K562 (cell line): ENCODE data around the gene XYLB. TPM values are rescaled to one million over a fixed set of nuclear protein-coding genes. Genes with fewer than 3 reads are reported as not detected.

Experiments used
- ATAC-seq: fragments of 200-7000 bp; cut with Tn5 transposase; 3 replicates; pipeline ENCODE4 v1.9.1; 2020; ENCODE audit warnings: moderate library complexity
- BruUV-seq: library from RNA; stranded (reverse); fragments of 400-500 nt; replicated peaks from 2 replicates; lab custom pipeline; 2021; lab: Mats Ljungman, UMichigan
- CTCF ChIA-PET: fragments of 300-600 bp; formaldehyde crosslinking; extraction: SDS; loops from one replicate; lab custom pipeline; 2021; ENCODE audit warnings: low intra/inter-chr PET ratio; lab: Yijun Ruan, JAX
- POLR2A ChIA-PET: fragments of 300-600, 350-650 bp; sonication (Branson Sonifier 250); formaldehyde crosslinking; extraction: SDS; loops from one replicate; lab custom pipeline; 2021; ENCODE audit warnings: antibody characterized with exemption, inconsistent platforms; lab: Yijun Ruan, JAX
- DNase-seq, 4 experiments: peaks; one replicate each; pipeline versions ENCODE4 v3.0.0 to v3.0.0-alpha.2; 2011 to 2018; ENCODE audit warnings: low spot score in 3 of 4, mixed read lengths in 3 of 4; ENCODE audit errors: extremely low read depth in 1 of 4
- FAIRE-seq: peaks from 2 replicates; lab custom pipeline; 2011; peaks lifted over from hg19 to GRCh38; lab: Jason Lieb, UNC
- H2AFZ ChIP-seq: 2 replicates; pipeline ENCODE4 v1.6.0; 2011; ENCODE audit warnings: low read depth, low read length, control low read depth, inconsistent platforms
- H3K27ac ChIP-seq: fragments of 200-600 bp; 3 replicates; pipeline ENCODE4 v1.8.0; 2011; ENCODE audit warnings: low read depth, mild to moderate bottlenecking, control low read depth, inconsistent platforms, low read length, moderate library complexity, mixed read lengths; ENCODE audit errors: extremely low read depth
- H3K27me3 ChIP-seq, 2 experiments: fragments of 300-600 bp in 1 of 2; 2 replicates in 1 of 2; 3 replicates in 1 of 2; pipeline versions ENCODE4 v1.6.0 to v1.8.0; 2011; ENCODE audit warnings: inconsistent platforms in 2 of 2, low read length in 2 of 2, mild to moderate bottlenecking in 1 of 2, mixed read lengths in 1 of 2, moderate library complexity in 1 of 2; ENCODE audit not compliant: control insufficient read depth in 2 of 2, insufficient read depth in 2 of 2
- H3K36me3 ChIP-seq: fragments of 300-600 bp; 3 replicates; pipeline ENCODE4 v1.8.0; 2011; ENCODE audit warnings: mild to moderate bottlenecking, low read length, inconsistent platforms; ENCODE audit not compliant: control insufficient read depth, insufficient read depth
- H3K4me1 ChIP-seq, 2 experiments: fragments of 200-600 bp in 1 of 2; replicated peaks in 1 of 2; 2 replicates in 1 of 2; 3 replicates in 1 of 2; pipeline versions ENCODE4 v1.5.1 to v1.8.0; 2011; ENCODE audit warnings: inconsistent platforms in 2 of 2, low read length in 2 of 2, mild to moderate bottlenecking in 1 of 2, mixed read lengths in 1 of 2, moderate library complexity in 1 of 2; ENCODE audit not compliant: control insufficient read depth in 2 of 2, insufficient read depth in 2 of 2
- H3K4me2 ChIP-seq: 2 replicates; pipeline ENCODE4 v1.6.1; 2011; ENCODE audit warnings: low read length, control low read depth, inconsistent platforms, mixed read lengths; ENCODE audit not compliant: insufficient read depth
- H3K4me3 ChIP-seq: fragments of 200-600 bp; sonication (generic), shearing (Covaris generic); 2 replicates; pipeline ENCODE4 v1.5.1; 2016; ENCODE audit warnings: control low read depth, inconsistent platforms
- H3K79me2 ChIP-seq: fragments of 200-600 bp; 3 replicates; pipeline ENCODE4 v1.8.0; 2011; ENCODE audit warnings: low read length, inconsistent platforms; ENCODE audit not compliant: control insufficient read depth, insufficient read depth
- H3K9ac ChIP-seq, 2 experiments: 2 replicates each; pipeline versions ENCODE4 v1.6.0 to v1.6.1; 2011; ENCODE audit warnings: low read depth in 2 of 2, low read length in 2 of 2, control low read depth in 1 of 2, inconsistent platforms in 1 of 2, mild to moderate bottlenecking in 1 of 2, mixed read lengths in 1 of 2; ENCODE audit not compliant: insufficient read depth in 1 of 2
- H3K9me1 ChIP-seq: one replicate; pipeline ENCODE4 v1.6.0; 2011; ENCODE audit warnings: inconsistent platforms, mild to moderate bottlenecking, low read length, moderate library complexity; ENCODE audit not compliant: control insufficient read depth, insufficient read depth
- H3K9me3 ChIP-seq: replicated peaks from 2 replicates; pipeline ENCODE4 v1.5.1; 2011; ENCODE audit warnings: low read depth, low read length, inconsistent platforms; ENCODE audit not compliant: control insufficient read depth, insufficient read depth
- H4K20me1 ChIP-seq: replicated peaks from 2 replicates; pipeline ENCODE4 v1.6.1; 2011; ENCODE audit warnings: low read length, inconsistent platforms, mixed read lengths; ENCODE audit not compliant: control insufficient read depth, insufficient read depth
- ARNT ChIP-seq, 2 experiments: fragments of 450-650 bp; IDR thresholded peaks; 2 replicates each; pipeline ENCODE4 v1.6.1; 2016; ENCODE audit warnings: mild to moderate bottlenecking in 1 of 2
- CREBBP ChIP-seq: IDR thresholded peaks from one replicate; pipeline ENCODE4 v1.6.1; 2012; ENCODE audit warnings: low read depth, mild to moderate bottlenecking, control low read depth, inconsistent platforms, low read length
- ELF4 ChIP-seq: fragments of 450-650 bp; formaldehyde crosslinking; IDR thresholded peaks from 2 replicates; pipeline ENCODE4 v1.4.0; 2022; ENCODE audit warnings: missing genetic modification characterization
- ETS2 ChIP-seq: IDR thresholded peaks from 2 replicates; pipeline ENCODE4 v1.6.1; 2016; ENCODE audit warnings: borderline replicate concordance, missing genetic modification characterization, mild to moderate bottlenecking, moderate library complexity, missing compliant biosample characterization; ENCODE audit not compliant: poor library complexity, severe bottlenecking
- NFATC3 ChIP-seq: fragments of 450-650 bp; IDR thresholded peaks from 2 replicates; pipeline ENCODE4 v1.6.1; 2017; ENCODE audit warnings: mild to moderate bottlenecking
- NR2F6 ChIP-seq: fragments of 450-650 bp; formaldehyde crosslinking; IDR thresholded peaks from 2 replicates; pipeline ENCODE4 v1.4.0; 2020; ENCODE audit warnings: mild to moderate bottlenecking
- PTBP1 ChIP-seq: fragments of 200-400 bp; formaldehyde crosslinking; IDR thresholded peaks from 2 replicates; pipeline ENCODE4 v1.6.1; 2017; ENCODE audit warnings: low read depth, low read length
- TCF7L2 ChIP-seq: fragments of 150-350 bp; IDR thresholded peaks from 2 replicates; pipeline ENCODE4 v1.6.1; 2016; ENCODE audit warnings: low read depth, mild to moderate bottlenecking, low read length, moderate library complexity
- WHSC1 ChIP-seq: IDR thresholded peaks from one replicate; pipeline ENCODE4 v1.6.1; 2012; ENCODE audit warnings: low read length, control low read depth, inconsistent platforms
- WGBS: fragments of 100-300 bp; shearing (Covaris generic); methylation state at CpG from one replicate; pipeline ENCODE4 v1.1.6; 2016; ENCODE audit warnings: low coverage, mixed read lengths; ENCODE audit not compliant: insufficient coverage; ENCODE audit errors: missing lambda C conversion rate; 5-methylcytosine and 5-hydroxymethylcytosine counted together
- in situ Hi-C: fragments of 300-500 bp; cut with MboI; formaldehyde crosslinking; loops from 4 replicates; pipeline ENCODE4 v1.15.0; 2018; ENCODE audit warnings: inconsistent platforms, mixed read lengths
- intact Hi-C: fragments of 100-400 bp; cut with micrococcal nuclease; formaldehyde crosslinking; loops from 2 replicates; pipeline ENCODE4 v1.14.2; 2022
- polyA plus RNA-seq, 8 experiments: library from polyadenylated mRNA; depleted of rRNA in 4 of 8; stranded (reverse) in 5 of 8; unstranded in 3 of 8; fragments of >200 nt; fragmentation: Nextera tagmentation in 2 of 8; fragmentation: Illumina TruSeq in 1 of 8; extraction: Ambion mirVana in 2 of 8; extraction: Trizol in 1 of 8; gene quantifications; 2 replicates each; pipeline versions ENCODE4 v1.2.1 to v1.2.3, GENCODE V29; 2011 to 2014; ENCODE audit warnings: inconsistent platforms in 1 of 8, missing spikeins in 1 of 8
- total RNA-seq, 7 experiments: library from RNA; depleted of rRNA in 6 of 7; stranded (reverse); fragments of >200 nt in 6 of 7; fragmentation: Illumina TruSeq in 2 of 7; extraction: Trizol in 2 of 7; gene quantifications; 2 replicates each; pipeline versions ENCODE4 v1.2.1 to v1.2.3, GENCODE V29; 2011 to 2021; ENCODE audit warnings: low replicate concordance in 1 of 7
- TF ChIP-seq, protein P1 (sequence below): fragments of 250-450 bp; sonication (Bioruptor Pico); IDR thresholded peaks from 2 replicates; pipeline ENCODE4 v1.4.0; 2020; ENCODE audit warnings: mild to moderate bottlenecking, moderate library complexity

Gene XYLB
- total and polyA plus RNA-seq, 9 of the 15 experiments (the other 6 are each of a cell fraction or from before 2014, with no cell fraction given), result 4.0 to 20.2 (median 13.2) TPM

DNA sequence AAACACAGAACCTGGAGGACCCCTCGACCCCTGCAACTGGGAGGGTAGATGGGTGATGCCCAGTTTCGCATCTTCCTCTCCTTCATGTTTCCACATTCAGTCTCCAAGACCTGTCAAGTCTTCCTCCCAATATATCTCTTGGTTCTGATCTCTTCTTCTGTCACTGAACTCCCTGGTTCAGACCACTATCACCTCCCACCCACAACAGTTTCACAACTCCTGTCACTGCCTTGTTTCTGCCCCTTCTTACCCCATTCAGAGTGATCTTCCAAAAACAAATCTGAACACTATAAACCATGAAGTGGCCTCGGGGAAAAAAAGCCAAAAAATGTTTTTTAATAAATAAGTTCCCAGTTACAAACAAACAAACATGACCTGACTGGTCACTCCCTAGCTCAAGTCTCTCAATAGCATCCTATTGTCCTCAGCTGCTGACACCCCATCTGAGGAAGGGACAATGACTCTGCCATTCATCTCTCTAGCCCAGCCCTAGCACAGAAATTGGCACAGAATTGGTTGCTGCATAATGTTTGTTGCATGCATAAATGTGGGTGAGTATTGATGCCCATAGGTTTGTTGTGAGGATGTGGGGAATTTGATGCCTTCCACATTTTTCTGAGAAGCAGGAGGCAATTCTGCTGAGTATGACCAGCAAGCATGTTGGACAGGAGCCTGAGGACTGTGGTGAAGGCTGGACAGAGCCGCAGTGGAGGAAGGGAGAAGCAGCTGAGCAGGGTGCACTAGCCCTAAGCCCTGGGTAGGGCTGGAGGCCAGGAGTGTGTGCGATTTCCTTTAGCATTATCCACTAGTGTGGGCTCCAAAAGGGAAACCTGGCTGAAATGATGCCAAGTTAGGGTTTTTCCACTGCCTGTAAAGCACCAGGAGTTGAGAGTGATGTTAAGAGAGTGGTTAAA, 12.2 kb upstream of the XYLB start (continued):
- TF ChIP-seq NFATC3, result no peak

DNA sequence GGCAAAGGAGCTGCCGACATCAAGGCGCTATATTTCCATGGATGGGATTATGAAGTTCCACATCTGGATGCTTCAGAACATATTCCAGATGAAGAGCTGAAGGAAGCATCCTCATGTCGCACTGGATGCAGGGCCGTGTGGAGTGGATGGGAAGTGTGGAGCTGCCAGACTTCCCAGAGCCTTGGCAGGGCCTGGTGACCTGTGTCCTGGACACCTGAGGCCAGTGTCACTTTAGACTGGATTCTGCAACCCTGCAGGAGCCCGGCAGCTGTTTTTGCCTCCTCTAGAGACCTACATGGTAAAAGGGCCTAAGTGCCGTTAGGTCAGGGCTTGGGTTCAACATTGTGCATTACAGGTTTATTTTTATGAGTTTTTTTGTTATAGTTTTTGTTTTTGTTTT, 11.3 kb upstream of the XYLB start:
- POLR2A ChIA-PET, result interaction anchor here (1.0 to 1.2 kb wide), 3 partner anchors 9 to 24 kb away, joined by 3 to 5 read pairs (median 4); no protein-coding TSS in a partner anchor
- Histone ChIP-seq H3K27ac (no peak overlapping the region), H4K20me1 (no peaks in the 10 kb centered on the region), H3K9ac (no peak overlapping the region), H3K9me3 (no peaks in the 10 kb centered on the region), H3K4me3 (no peak overlapping the region), H3K79me2 (no peaks in the 10 kb centered on the region), H3K4me1 (no peaks in the 10 kb centered on the region; a peak in 1 of 5 replicates), H3K27me3 (peaks cover 12 to 19% of the 10 kb centered on the region in 2 experiments; a peak in 4 of 5 replicates), H3K9me1 (no peaks in the 10 kb centered on the region), H3K36me3 (no peaks in the 10 kb centered on the region), H3K4me2 (no peak overlapping the region), H2AFZ (0 out of 2 replicates have a peak overlapping the region, but pooled peaks have one; percentile 29)
- no TSS peak for BruUV-seq
- CTCF ChIA-PET, result no interaction called here
- 11% methylated on average over 6 of the region's 6 CpGs for whole genome bisulfite sequencing
- in situ Hi-C loops, result no loop called here
- DNase-seq (no peak), ATAC-seq (peak; percentile 29), FAIRE-seq (no peak)
- intact Hi-C loops, result no loop called here
- TF ChIP-seq WHSC1 (no peak), TCF7L2 (no peak), CREBBP (no peak), ETS2 (tag) (no peak), ARNT (IDR thresholded peaks at IDR 0.05) (no peak), NR2F6 (CRISPR knock-in tag) (no peak), PTBP1 (no peak), ELF4 (CRISPR knock-in tag) (no peak)
- TF ChIP-seq, protein P1, sequence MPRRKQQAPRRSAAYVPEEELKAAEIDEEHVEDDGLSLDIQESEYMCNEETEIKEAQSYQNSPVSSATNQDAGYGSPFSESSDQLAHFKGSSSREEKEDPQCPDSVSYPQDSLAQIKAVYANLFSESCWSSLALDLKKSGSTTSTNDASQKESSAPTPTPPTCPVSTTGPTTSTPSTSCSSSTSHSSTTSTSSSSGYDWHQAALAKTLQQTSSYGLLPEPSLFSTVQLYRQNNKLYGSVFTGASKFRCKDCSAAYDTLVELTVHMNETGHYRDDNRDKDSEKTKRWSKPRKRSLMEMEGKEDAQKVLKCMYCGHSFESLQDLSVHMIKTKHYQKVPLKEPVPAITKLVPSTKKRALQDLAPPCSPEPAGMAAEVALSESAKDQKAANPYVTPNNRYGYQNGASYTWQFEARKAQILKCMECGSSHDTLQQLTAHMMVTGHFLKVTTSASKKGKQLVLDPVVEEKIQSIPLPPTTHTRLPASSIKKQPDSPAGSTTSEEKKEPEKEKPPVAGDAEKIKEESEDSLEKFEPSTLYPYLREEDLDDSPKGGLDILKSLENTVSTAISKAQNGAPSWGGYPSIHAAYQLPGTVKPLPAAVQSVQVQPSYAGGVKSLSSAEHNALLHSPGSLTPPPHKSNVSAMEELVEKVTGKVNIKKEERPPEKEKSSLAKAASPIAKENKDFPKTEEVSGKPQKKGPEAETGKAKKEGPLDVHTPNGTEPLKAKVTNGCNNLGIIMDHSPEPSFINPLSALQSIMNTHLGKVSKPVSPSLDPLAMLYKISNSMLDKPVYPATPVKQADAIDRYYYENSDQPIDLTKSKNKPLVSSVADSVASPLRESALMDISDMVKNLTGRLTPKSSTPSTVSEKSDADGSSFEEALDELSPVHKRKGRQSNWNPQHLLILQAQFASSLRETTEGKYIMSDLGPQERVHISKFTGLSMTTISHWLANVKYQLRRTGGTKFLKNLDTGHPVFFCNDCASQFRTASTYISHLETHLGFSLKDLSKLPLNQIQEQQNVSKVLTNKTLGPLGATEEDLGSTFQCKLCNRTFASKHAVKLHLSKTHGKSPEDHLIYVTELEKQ, result no peak
